Amniotic epithelial cell (primary cell): ENCODE results near the gene PSMD4.
"Not testable (repeated sequence)": the region's sequence is repeated elsewhere in the genome, so short reads cannot be mapped to it uniquely, and the experiment has no call there.

Experiments
- DNase-seq: peaks from one replicate; pipeline ENCODE4 v3.0.0-alpha.2; 2010; ENCODE audit warnings: low read depth

PSMD4 gene

GRCh38 chr1:151254217-151255213, at the start of gene PSMD4:
PSMD4 (plus strand) TSS chr1:151254734; CDS start chr1:151254783, 49 bp downstream.
- DNase-seq = peak; percentile 96

GRCh38 chr1:151205381-151205965, 49.1 kb upstream of the PSMD4 start:
- not testable (repeated sequence) for DNase-seq

GRCh38 chr1:151210830-151211229, 43.7 kb upstream of the PSMD4 start:
- DNase-seq = peak; percentile 19

- DNase-seq = peak; percentile 68
Measured at GRCh38 chr1:151211972-151212705, 42.4 kb upstream of the PSMD4 start.

- DNase-seq = peak; percentile 83
Measured at GRCh38 chr1:151213560-151213959, 41.0 kb upstream of the PSMD4 start.

- no peak for DNase-seq
Measured at GRCh38 chr1:151221616-151222015, 32.9 kb upstream of the PSMD4 start.

GRCh38 chr1:151222130-151222529, 32.4 kb upstream of the PSMD4 start:
- no peak for DNase-seq

GRCh38 chr1:151235235-151235634, 19.3 kb upstream of the PSMD4 start:
- no peak for DNase-seq

GRCh38 chr1:151237678-151238466, 16.7 kb upstream of the PSMD4 start:
- no peak for DNase-seq

- peak; percentile 88 for DNase-seq
Measured at GRCh38 chr1:151238467-151238739, 16.1 kb upstream of the PSMD4 start.

- DNase-seq = peak; percentile 23
Measured at GRCh38 chr1:151242442-151242841, 12.1 kb upstream of the PSMD4 start.

- no peak for DNase-seq
Measured at GRCh38 chr1:151243683-151244216, 10.8 kb upstream of the PSMD4 start.

GRCh38 chr1:151246786-151247185, 7.7 kb upstream of the PSMD4 start:
- peak; percentile 26 for DNase-seq

GRCh38 chr1:151251656-151252470, 2.7 kb upstream of the PSMD4 start:
- DNase-seq = peak; percentile 84

- DNase-seq = no peak
Measured at GRCh38 chr1:151255381-151255780, 847 bp downstream of the PSMD4 start.

GRCh38 chr1:151259351-151259750, 4.8 kb downstream of the PSMD4 start:
- no peak for DNase-seq

GRCh38 chr1:151265446-151266236, 11.1 kb downstream of the PSMD4 start:
- no peak for DNase-seq

GRCh38 chr1:151266315-151266714, 11.8 kb downstream of the PSMD4 start:
- DNase-seq = no peak

GRCh38 chr1:151266821-151267220, 12.3 kb downstream of the PSMD4 start:
- no peak for DNase-seq

GRCh38 chr1:151267760-151268159, 13.2 kb downstream of the PSMD4 start:
- DNase-seq = no peak
